Activated naive CD8-positive, alpha-beta T cell treated with anti-CD3 and anti-CD28 coated beads, Interleukin-2, amount 10 ng/mL, durations not matched to agents 7 days and 5 days (primary cell): Measurements from ENCODE around the gene PSME1. TPM values are rescaled to one million over a fixed set of nuclear protein-coding genes. Genes with fewer than 3 reads are reported as not detected.
A peak's percentile ranks its signal among the peaks of the same experiment; 100 is the strongest.

Source experiments
- ATAC-seq: fragments of 150-1000 bp; cut with Tn5 transposase; one replicate; pipeline ENCODE4 v1.10.0; 2021; ENCODE audit warnings: low read depth, moderate library complexity
- POLR2A ChIA-PET: fragments of 350-600 bp; sonication (Branson Sonifier 250); formaldehyde crosslinking; loops from one replicate; lab custom pipeline; 2021; ENCODE audit warnings: antibody characterized with exemption; lab: Charles Lee
- DNase-seq: peaks from one replicate; pipeline ENCODE4 v3.0.0; 2021
- H3K27ac Mint-ChIP-seq: one replicate; pipeline ENCODE4 v1.8.0; 2022; ENCODE audit warnings: mild to moderate bottlenecking, mixed read lengths
- H3K27me3 Mint-ChIP-seq: one replicate; pipeline ENCODE4 v1.8.0; 2022; ENCODE audit warnings: mild to moderate bottlenecking, moderate library complexity, mixed read lengths
- H3K36me3 Mint-ChIP-seq: one replicate; pipeline ENCODE4 v1.8.0; 2021; ENCODE audit warnings: mild to moderate bottlenecking, mixed read lengths
- H3K4me1 Mint-ChIP-seq: one replicate; pipeline ENCODE4 v1.8.0; 2021; ENCODE audit warnings: mixed read lengths
- H3K4me3 Mint-ChIP-seq: one replicate; pipeline ENCODE4 v1.8.0; 2022; ENCODE audit warnings: mild to moderate bottlenecking, moderate library complexity, mixed read lengths
- H3K9me3 Mint-ChIP-seq: one replicate; pipeline ENCODE4 v1.8.0; 2021; ENCODE audit warnings: mixed read lengths
- total RNA-seq, 2 experiments: library from RNA; stranded (reverse); gene quantifications; one replicate each; pipeline ENCODE4 v1.2.3, GENCODE V29; 2021

Gene PSME1
- total RNA-seq, 2 experiments from 2014 or later: 430 to 443 TPM

DNA sequence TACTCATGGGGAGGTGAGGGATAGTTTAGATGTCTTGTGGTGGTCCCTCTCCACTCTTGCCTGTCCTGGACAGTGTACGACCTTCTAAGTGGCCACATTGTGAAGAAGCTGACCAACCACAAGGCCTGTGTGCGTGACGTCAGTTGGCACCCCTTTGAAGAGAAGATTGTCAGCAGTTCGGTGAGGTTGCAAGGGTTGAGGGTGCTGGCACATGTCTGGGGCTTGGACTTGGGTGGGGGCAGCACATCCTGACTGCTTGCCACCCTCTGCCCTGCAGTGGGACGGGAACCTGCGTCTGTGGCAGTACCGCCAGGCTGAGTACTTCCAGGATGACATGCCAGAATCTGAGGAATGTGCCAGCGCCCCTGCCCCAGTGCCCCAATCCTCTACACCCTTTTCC, 13.1 kb upstream of the PSME1 start:
- no peaks in the 10 kb centered on the region for H3K9me3 Mint-ChIP-seq

GRCh38 chr14:24123424-24124417, 12.3 kb upstream of the PSME1 start:
- POLR2A ChIA-PET: interaction anchor here (5.8 to 5.9 kb wide), 2 partner anchors 9 to 12 kb away, joined by 29 to 43 read pairs; partner anchors contain the start of genes DCAF11, NRL and PSME1
- H3K9me3 Mint-ChIP-seq: no peaks in the 10 kb centered on the region
- H3K36me3 Mint-ChIP-seq: peaks cover 22% of the 10 kb centered on the region
- peak overlapping the region; percentile 19 for H3K27ac Mint-ChIP-seq
- ATAC-seq: no peak
- no peaks in the 10 kb centered on the region for H3K27me3 Mint-ChIP-seq
- H3K4me1 Mint-ChIP-seq: peaks cover 5% of the 10 kb centered on the region
- no peak overlapping the region for H3K4me3 Mint-ChIP-seq
- no peak for DNase-seq

More for the DNA sequence above, 13.1 kb upstream of the PSME1 start:
- DNase-seq (no peak), ATAC-seq (no peak)
- POLR2A ChIA-PET: interaction anchor here (0.9 to 5.9 kb wide), 4 partner anchors 8 to 19 kb away, joined by 3 to 43 read pairs (median 16); partner anchors contain the start of genes DCAF11, EMC9, NRL and PSME1
- Mint-ChIP-seq H3K36me3 (peaks cover 28% of the 10 kb centered on the region), H3K4me1 (peaks cover 11% of the 10 kb centered on the region), H3K27ac (no peak overlapping the region), H3K4me3 (no peak overlapping the region), H3K27me3 (no peaks in the 10 kb centered on the region)

DNA sequence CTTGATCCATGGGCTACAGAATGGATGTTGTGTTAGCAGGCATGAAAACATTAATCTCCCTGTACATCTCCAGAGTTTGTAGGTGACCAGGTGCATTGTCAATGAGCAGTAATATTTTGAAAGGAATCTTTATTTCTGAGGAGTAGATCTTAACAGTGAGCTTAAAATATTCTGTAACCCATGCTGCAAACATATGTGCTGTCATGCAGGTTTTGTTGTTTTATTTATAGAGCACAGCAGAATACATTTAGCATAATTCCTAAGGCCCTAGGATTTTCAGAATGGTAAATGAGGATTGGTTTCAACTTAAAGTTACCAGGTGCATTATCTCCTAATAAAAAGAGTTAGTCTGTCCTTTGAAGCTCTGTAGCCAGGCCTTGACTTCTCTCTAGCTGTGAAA, 9.1 kb upstream of the PSME1 start:
- Mint-ChIP-seq H3K36me3 (peaks cover 20% of the 10 kb centered on the region), H3K9me3 (no peaks in the 10 kb centered on the region), H3K4me1 (peaks cover 8% of the 10 kb centered on the region), H3K27me3 (no peaks in the 10 kb centered on the region), H3K27ac (no peak overlapping the region), H3K4me3 (no peak overlapping the region)
- ATAC-seq (no peak), DNase-seq (no peak)
- POLR2A ChIA-PET: interaction anchor here (0.7 to 5.9 kb wide), 7 partner anchors 9 to 34 kb away, joined by 3 to 43 read pairs (median 7); partner anchors contain the start of genes DCAF11, EMC9, IRF9 and NRL

DNA sequence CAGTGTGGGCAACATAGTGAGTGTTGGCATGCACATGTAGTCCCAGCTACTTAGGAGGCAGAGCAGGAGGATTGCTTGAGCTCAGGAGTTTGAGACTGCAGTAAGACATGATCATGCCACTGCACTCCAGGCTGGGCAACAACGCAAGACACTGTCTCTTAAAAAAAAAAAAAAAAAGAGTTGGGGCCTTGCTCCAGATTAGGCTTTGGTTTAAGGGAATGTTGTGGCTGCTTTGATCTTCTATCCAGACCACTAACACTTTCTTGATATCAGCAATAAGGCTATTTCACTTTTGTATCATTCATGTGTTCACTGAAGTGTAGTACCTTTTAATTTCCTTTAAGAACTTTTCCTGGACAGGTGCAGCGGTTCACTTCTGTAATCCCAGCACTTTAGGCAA, 8.3 kb upstream of the PSME1 start:
- Mint-ChIP-seq H3K4me3 (no peak overlapping the region), H3K36me3 (peaks cover 14% of the 10 kb centered on the region), H3K9me3 (no peaks in the 10 kb centered on the region), H3K27me3 (no peaks in the 10 kb centered on the region), H3K4me1 (peaks cover 13% of the 10 kb centered on the region), H3K27ac (no peak overlapping the region)
- ATAC-seq (no peak), DNase-seq (no peak)
- POLR2A ChIA-PET: interaction anchor here (1.2 to 5.9 kb wide), 3 partner anchors 8 to 14 kb away, joined by 3 to 43 read pairs (median 7); partner anchors contain the start of genes DCAF11, EMC9, NRL and PSME1

DNA sequence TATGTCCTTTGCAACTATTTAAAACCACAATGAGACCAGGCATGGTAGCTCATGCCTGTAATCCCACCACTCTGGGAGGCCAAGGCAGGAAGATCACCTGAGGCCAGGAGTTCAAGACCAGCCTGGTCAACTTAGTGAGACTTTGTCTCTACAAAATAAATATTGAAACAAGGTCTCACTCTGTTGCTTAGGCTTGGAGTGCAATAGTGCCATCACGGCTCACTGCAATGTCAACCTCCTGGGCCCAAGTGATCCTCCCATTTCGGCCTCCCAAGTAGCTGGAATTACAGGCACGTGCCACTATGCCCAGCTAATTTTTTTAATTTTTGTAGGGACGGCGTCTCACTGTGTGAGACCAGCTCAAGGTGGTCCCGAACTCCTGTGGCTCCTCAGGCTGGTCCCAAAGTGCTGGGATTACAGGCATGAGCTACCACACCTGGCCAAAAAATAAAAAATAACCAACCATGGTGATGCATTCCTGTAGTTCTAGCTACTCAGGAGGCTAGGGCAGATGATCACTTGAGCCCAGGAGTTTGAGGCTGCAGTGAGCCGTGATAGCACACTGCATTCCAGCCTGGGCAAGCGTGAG, 6.5 kb upstream of the PSME1 start:
- H3K9me3 Mint-ChIP-seq: no peaks in the 10 kb centered on the region
- H3K27me3 Mint-ChIP-seq: no peaks in the 10 kb centered on the region
- no peak overlapping the region for H3K27ac Mint-ChIP-seq
- ATAC-seq (no peak), DNase-seq (no peak)
- POLR2A ChIA-PET: interaction anchor here (1.3 to 5.6 kb wide), 2 partner anchors 12 to 13 kb away, joined by 4 to 51 read pairs; partner anchors contain the start of genes DCAF11, EMC9 and NRL
- H3K4me3 Mint-ChIP-seq: no peak overlapping the region
- peaks cover 18% of the 10 kb centered on the region for H3K4me1 Mint-ChIP-seq
- peaks cover 10% of the 10 kb centered on the region for H3K36me3 Mint-ChIP-seq

GRCh38 chr14:24130380-24130716, 5.6 kb upstream of the PSME1 start, which contains the start of gene FITM1:
Gene FITM1 (plus strand): TSS chr14:24130659. CDS start chr14:24131564, 905 bp downstream.
- DNase-seq: no peak
- POLR2A ChIA-PET: interaction anchor here (1.2 to 5.6 kb wide), 2 partner anchors 14 to 34 kb away, joined by 3 to 51 read pairs; partner anchors contain the start of genes DCAF11 and NRL
- Mint-ChIP-seq H3K27ac (peak within 1 kb of the TSS; percentile 38), H3K9me3 (no peaks in the 10 kb centered on the region), H3K4me1 (peaks cover 23% of the 10 kb centered on the region), H3K36me3 (peaks cover 8% of the 10 kb centered on the region), H3K27me3 (no peaks in the 10 kb centered on the region), H3K4me3 (no peak within 1 kb of the TSS)
- ATAC-seq: no peak

GRCh38 chr14:24130717-24131548, 5.1 kb upstream of the PSME1 start:
- peaks cover 8% of the 10 kb centered on the region for H3K36me3 Mint-ChIP-seq
- no peaks in the 10 kb centered on the region for H3K9me3 Mint-ChIP-seq
- DNase-seq: no peak
- ATAC-seq: no peak
- no peaks in the 10 kb centered on the region for H3K27me3 Mint-ChIP-seq
- no peak overlapping the region for H3K4me3 Mint-ChIP-seq
- peaks cover 25% of the 10 kb centered on the region for H3K4me1 Mint-ChIP-seq
- peak overlapping the region; percentile 38 for H3K27ac Mint-ChIP-seq
- POLR2A ChIA-PET: interaction anchor here (1.2 to 5.6 kb wide), 5 partner anchors 9 to 33 kb away, joined by 3 to 51 read pairs (median 9); partner anchors contain the start of genes DCAF11, IRF9, NRL and PSME2

- POLR2A ChIA-PET: interaction anchor here (1.0 to 5.6 kb wide), 6 partner anchors 9 to 81 kb away, joined by 3 to 51 read pairs (median 6); partner anchors contain the start of genes CHMP4A, DCAF11, IRF9 and NRL
- H3K36me3 Mint-ChIP-seq: peaks cover 9% of the 10 kb centered on the region
- H3K9me3 Mint-ChIP-seq: no peaks in the 10 kb centered on the region
- no peak overlapping the region for H3K4me3 Mint-ChIP-seq
- H3K4me1 Mint-ChIP-seq: peaks cover 25% of the 10 kb centered on the region
- DNase-seq: no peak
- no peaks in the 10 kb centered on the region for H3K27me3 Mint-ChIP-seq
- peak overlapping the region; percentile 88 for H3K27ac Mint-ChIP-seq
- no peak for ATAC-seq
These were observed 4.4 kb upstream of the PSME1 start for GRCh38 chr14:24131549-24131966.

DNA sequence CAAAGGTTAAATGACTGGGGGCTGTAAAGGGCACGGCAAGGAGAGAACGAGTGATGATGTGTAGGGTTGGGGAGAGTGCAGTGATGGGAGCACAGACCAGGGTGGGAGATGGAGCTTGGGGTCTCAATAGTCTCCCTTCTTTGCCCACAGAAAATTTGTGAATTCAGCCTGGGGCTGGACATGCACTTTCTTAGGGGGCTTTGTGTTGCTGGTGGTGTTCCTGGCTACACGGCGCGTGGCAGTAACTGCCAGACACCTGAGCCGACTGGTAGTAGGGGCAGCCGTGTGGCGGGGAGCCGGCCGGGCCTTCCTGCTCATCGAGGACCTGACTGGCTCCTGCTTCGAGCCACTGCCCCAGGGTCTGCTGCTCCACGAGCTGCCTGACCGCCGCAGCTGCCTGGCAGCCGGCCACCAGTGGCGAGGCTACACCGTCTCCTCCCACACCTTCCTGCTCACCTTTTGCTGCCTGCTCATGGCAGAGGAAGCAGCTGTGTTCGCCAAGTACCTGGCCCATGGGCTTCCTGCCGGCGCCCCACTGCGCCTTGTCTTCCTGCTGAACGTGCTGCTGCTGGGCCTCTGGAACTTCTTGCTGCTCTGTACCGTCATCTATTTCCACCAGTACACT, 3.8 kb upstream of the PSME1 start:
- Mint-ChIP-seq H3K27ac (peak overlapping the region; percentile 88), H3K4me1 (peaks cover 31% of the 10 kb centered on the region), H3K4me3 (peak overlapping the region; percentile 33), H3K36me3 (peaks cover 15% of the 10 kb centered on the region), H3K27me3 (no peaks in the 10 kb centered on the region), H3K9me3 (no peaks in the 10 kb centered on the region)
- DNase-seq: peak; percentile 43
- POLR2A ChIA-PET: interaction anchor here (1.0 to 5.6 kb wide), 7 partner anchors 9 to 81 kb away, joined by 3 to 51 read pairs (median 9); partner anchors contain the start of genes CHMP4A, DCAF11, EMC9 and IRF9
- no peak for ATAC-seq

DNA sequence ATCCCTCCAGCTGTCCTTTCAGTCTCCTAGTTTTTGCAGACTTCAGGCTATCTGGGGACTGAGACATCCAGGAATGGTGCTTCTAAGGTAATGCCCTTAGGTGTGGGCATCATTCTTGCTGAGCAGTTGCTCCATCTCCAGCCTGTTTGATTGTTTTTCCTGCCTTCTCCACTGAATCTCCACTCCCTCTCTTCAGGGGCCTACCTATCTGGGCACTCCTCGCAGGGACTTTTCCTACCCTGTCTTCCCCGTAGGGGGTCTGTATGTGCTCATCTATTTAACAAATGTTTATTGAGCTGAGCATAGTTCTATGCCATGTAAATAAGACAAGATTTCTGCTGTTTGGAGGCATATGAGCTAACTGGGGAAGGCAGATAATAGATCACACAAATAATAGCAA, 3.0 kb upstream of the PSME1 start:
- H3K9me3 Mint-ChIP-seq: no peaks in the 10 kb centered on the region
- POLR2A ChIA-PET: interaction anchor here (0.9 to 5.6 kb wide), 7 partner anchors 8 to 576 kb away, joined by 3 to 51 read pairs (median 6); partner anchors contain the start of genes DCAF11, EMC9, IRF9 and NRL
- H3K4me3 Mint-ChIP-seq: peak overlapping the region; percentile 33
- peaks cover 32% of the 10 kb centered on the region for H3K4me1 Mint-ChIP-seq
- ATAC-seq (no peak), DNase-seq (no peak)
- peaks cover 16% of the 10 kb centered on the region for H3K36me3 Mint-ChIP-seq
- no peaks in the 10 kb centered on the region for H3K27me3 Mint-ChIP-seq
- H3K27ac Mint-ChIP-seq: peak overlapping the region; percentile 88

DNA sequence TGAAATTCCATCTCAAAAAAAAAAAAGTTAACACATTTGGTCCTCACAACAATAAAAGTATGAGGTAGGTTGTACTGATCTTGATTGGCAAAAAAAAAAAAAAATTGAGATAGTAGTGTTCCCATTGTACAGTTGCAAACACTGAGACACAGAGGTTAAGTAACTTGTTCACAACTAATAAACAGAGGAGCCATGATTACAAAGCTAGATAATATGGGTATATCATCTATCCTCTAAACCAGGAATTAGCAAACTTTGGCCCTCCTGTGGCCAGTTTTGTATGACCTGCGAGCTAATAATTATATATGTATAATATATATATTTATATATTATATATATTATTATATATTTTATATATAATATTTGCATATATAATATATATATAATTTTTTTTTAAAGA, 2.3 kb upstream of the PSME1 start:
- DNase-seq: no peak
- ATAC-seq: no peak
- H3K4me1 Mint-ChIP-seq: peaks cover 38% of the 10 kb centered on the region
- H3K9me3 Mint-ChIP-seq: no peaks in the 10 kb centered on the region
- H3K27ac Mint-ChIP-seq: no peak overlapping the region
- H3K4me3 Mint-ChIP-seq: no peak overlapping the region
- H3K36me3 Mint-ChIP-seq: peaks cover 24% of the 10 kb centered on the region
- POLR2A ChIA-PET: interaction anchor here (0.9 to 5.6 kb wide), 6 partner anchors 8 to 577 kb away, joined by 3 to 51 read pairs (median 8); partner anchors contain the start of genes DCAF11, EMC9, IRF9 and NRL
- H3K27me3 Mint-ChIP-seq: no peaks in the 10 kb centered on the region

DNA sequence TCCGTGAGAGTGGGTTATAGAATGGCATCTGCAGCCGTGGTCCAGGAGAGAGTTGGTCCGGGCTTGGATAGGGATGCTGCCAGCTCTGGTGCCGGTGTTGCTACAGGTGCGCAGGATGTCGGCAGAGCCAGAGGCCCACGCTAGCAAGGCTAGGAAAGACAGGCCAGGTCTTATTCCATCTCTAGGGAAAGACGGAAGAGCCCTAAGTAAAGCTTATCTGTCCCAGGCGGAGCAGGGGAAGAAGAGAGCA, 485 bp upstream of the PSME1 start:
- Mint-ChIP-seq H3K27me3 (no peaks in the 10 kb centered on the region), H3K27ac (peak overlapping the region; percentile 94), H3K9me3 (no peaks in the 10 kb centered on the region), H3K4me3 (peak overlapping the region; percentile 96), H3K4me1 (peaks cover 50% of the 10 kb centered on the region), H3K36me3 (peaks cover 35% of the 10 kb centered on the region)
- no peak for DNase-seq
- POLR2A ChIA-PET: interaction anchor here (0.5 to 7.5 kb wide), 20 partner anchors 11 to 301 kb away, joined by 3 to 176 read pairs (median 6); partner anchors contain the start of genes CHMP4A, DCAF11, IRF9 and NRL
- peak; percentile 1 for ATAC-seq
